Epithelial cell of esophagus (primary cell): ENCODE results near the gene CHRNA3.

Experiments used
- DNase-seq: peaks from one replicate; pipeline ENCODE4 v3.0.0; 2010; ENCODE audit warnings: low read depth
- H3K4me3 ChIP-seq: 2 replicates; pipeline ENCODE4 v1.5.1; 2011; ENCODE audit warnings: mild to moderate bottlenecking, low read length, control low read depth
- CTCF ChIP-seq: IDR thresholded peaks from 2 replicates; pipeline ENCODE4 v1.5.1; 2011; ENCODE audit warnings: low read depth, mild to moderate bottlenecking, low read length, control low read depth, inconsistent platforms; ENCODE audit not compliant: insufficient read depth; ENCODE audit errors: missing control alignments

CHRNA3 gene

GRCh38 chr15:78637776-78638435 is 17.1 kb upstream of the CHRNA3 start:
- no peak for TF ChIP-seq CTCF
- H3K4me3 ChIP-seq, result no peak overlapping the region
- DNase-seq, result no peak

- TF ChIP-seq CTCF, result no peak
- H3K4me3 ChIP-seq, result no peak overlapping the region
- DNase-seq, result no peak
These were observed 15.6 kb upstream of the CHRNA3 start for GRCh38 chr15:78636378-78636859.

GRCh38 chr15:78635346-78635745 is 14.6 kb upstream of the CHRNA3 start:
- no peak for DNase-seq
- no peak overlapping the region for H3K4me3 ChIP-seq
- no peak for TF ChIP-seq CTCF

GRCh38 chr15:78634210-78635145 is 13.7 kb upstream of the CHRNA3 start:
- no peak for TF ChIP-seq CTCF

GRCh38 chr15:78633348-78633747 is 12.6 kb upstream of the CHRNA3 start:
- DNase-seq, result no peak
- TF ChIP-seq CTCF, result no peak
- H3K4me3 ChIP-seq, result no peak overlapping the region

More at GRCh38 chr15:78634210-78635145, 13.7 kb upstream of the CHRNA3 start:
- no peak overlapping the region for H3K4me3 ChIP-seq
- DNase-seq, result no peak

GRCh38 chr15:78630886-78631633 is 10.3 kb upstream of the CHRNA3 start:
- TF ChIP-seq CTCF, result no peak
- no peak overlapping the region for H3K4me3 ChIP-seq
- no peak for DNase-seq
